PFSK-1 (cell line): Measurements from ENCODE around the gene WRAP73.

ENCODE experiments used
- FOXP2 ChIP-seq: optimal IDR thresholded peaks from 2 replicates; pipeline ENCODE3; 2011; ENCODE audit warnings: borderline replicate concordance, control low read depth, inconsistent platforms; ENCODE audit not compliant: insufficient read depth; ENCODE audit errors: extremely low read length, extremely low read depth
- POLR2AphosphoS5 ChIP-seq: IDR thresholded peaks from 2 replicates; pipeline ENCODE4 v1.6.1; 2012; ENCODE audit warnings: low read depth, mild to moderate bottlenecking, control low read depth, low read length, moderate library complexity
- SIN3A ChIP-seq: IDR thresholded peaks from 2 replicates; pipeline ENCODE4 v1.6.1; 2012; ENCODE audit warnings: mild to moderate bottlenecking, low read length, moderate library complexity, borderline replicate concordance; ENCODE audit not compliant: insufficient read depth
- TAF1 ChIP-seq: IDR thresholded peaks from 2 replicates; pipeline ENCODE4 v1.6.1; 2012; ENCODE audit warnings: low read length, control low read depth, borderline replicate concordance; ENCODE audit not compliant: insufficient read depth
- TF ChIP-seq, protein P1 (sequence below), 2 experiments: IDR thresholded peaks; 2 replicates each; pipeline versions ENCODE4 v1.6.1 to v1.8.0; 2011 to 2012; ENCODE audit warnings: low read depth in 2 of 2, low read length in 2 of 2, control low read depth in 1 of 2, inconsistent platforms in 1 of 2, mild to moderate bottlenecking in 1 of 2, moderate library complexity in 1 of 2; ENCODE audit not compliant: insufficient read depth in 1 of 2

DNA sequence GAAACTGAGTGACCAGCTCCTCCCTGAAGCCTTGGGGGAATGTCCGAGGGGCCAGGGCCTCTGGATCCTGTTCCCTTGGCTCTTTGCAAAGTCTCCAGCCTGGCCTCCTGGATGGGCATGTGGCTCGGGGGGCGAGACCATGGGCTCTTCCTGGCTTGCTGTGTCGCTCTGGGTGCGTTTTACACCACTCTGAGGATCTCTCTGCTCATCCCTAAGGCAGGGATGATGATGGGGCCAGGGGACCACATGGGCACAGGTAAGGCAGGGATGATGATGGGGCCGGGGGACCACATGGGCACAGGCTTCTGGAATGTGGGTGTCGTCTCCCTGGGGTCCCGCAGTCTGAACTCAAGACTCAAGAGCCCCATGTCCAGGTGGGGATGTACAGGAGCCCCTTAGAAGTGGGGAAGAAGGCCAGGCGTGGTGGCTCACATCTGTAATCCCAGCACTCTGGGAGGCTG is 20.1 kb upstream of the WRAP73 start:
- TF ChIP-seq TAF1 (no peak), POLR2AphosphoS5 (no peak), SIN3A (no peak), FOXP2 (no peak)
- TF ChIP-seq, protein P1, sequence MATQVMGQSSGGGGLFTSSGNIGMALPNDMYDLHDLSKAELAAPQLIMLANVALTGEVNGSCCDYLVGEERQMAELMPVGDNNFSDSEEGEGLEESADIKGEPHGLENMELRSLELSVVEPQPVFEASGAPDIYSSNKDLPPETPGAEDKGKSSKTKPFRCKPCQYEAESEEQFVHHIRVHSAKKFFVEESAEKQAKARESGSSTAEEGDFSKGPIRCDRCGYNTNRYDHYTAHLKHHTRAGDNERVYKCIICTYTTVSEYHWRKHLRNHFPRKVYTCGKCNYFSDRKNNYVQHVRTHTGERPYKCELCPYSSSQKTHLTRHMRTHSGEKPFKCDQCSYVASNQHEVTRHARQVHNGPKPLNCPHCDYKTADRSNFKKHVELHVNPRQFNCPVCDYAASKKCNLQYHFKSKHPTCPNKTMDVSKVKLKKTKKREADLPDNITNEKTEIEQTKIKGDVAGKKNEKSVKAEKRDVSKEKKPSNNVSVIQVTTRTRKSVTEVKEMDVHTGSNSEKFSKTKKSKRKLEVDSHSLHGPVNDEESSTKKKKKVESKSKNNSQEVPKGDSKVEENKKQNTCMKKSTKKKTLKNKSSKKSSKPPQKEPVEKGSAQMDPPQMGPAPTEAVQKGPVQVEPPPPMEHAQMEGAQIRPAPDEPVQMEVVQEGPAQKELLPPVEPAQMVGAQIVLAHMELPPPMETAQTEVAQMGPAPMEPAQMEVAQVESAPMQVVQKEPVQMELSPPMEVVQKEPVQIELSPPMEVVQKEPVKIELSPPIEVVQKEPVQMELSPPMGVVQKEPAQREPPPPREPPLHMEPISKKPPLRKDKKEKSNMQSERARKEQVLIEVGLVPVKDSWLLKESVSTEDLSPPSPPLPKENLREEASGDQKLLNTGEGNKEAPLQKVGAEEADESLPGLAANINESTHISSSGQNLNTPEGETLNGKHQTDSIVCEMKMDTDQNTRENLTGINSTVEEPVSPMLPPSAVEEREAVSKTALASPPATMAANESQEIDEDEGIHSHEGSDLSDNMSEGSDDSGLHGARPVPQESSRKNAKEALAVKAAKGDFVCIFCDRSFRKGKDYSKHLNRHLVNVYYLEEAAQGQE (IDR thresholded peaks at IDR 0.05; ENCODE audit: insufficient read depth in 1 of 2, low read depth in 2 of 2, low read length in 2 of 2) = no peak
